Lung (tissue), 12 donors: ENCODE measurements around the gene LOXHD1. TPM values are rescaled to one million over a fixed set of nuclear protein-coding genes. Genes with fewer than 3 reads are reported as not detected.

Experiments
- ATAC-seq: fragments of 200-7000 bp; cut with Tn5 transposase; one replicate; pipeline ENCODE4 v1.9.1; 2020; ENCODE audit warnings: moderate number of reproducible peaks; ENCODE audit not compliant: insufficient read depth, low FRiP score
- DNase-seq, 3 donors: peaks; one replicate each; pipeline ENCODE4 v3.0.0-alpha.2; 2013 to 2017
- H3K27ac ChIP-seq, 2 donors: one replicate each; pipeline ENCODE4 v1.5.1; 2013; ENCODE audit warnings: mild to moderate bottlenecking in 2 of 2, moderate library complexity in 2 of 2, control low read depth in 1 of 2, inconsistent platforms in 1 of 2, low read depth in 1 of 2, low read length in 1 of 2
- H3K27me3 ChIP-seq, 3 donors: one replicate each; pipeline ENCODE4 v1.5.1; 2013; ENCODE audit warnings: low read length in 2 of 3; ENCODE audit not compliant: control insufficient read depth in 3 of 3, insufficient read depth in 3 of 3
- H3K36me3 ChIP-seq, 4 donors: one replicate each; pipeline ENCODE4 v1.5.1; 2013; ENCODE audit warnings: low read length in 4 of 4, mild to moderate bottlenecking in 1 of 4, moderate library complexity in 1 of 4; ENCODE audit not compliant: control insufficient read depth in 4 of 4, insufficient read depth in 4 of 4
- H3K4me1 ChIP-seq, 5 donors: one replicate each; pipeline ENCODE4 v1.5.1; 2013; ENCODE audit warnings: low read length in 5 of 5, mild to moderate bottlenecking in 2 of 5, moderate library complexity in 1 of 5; ENCODE audit not compliant: control insufficient read depth in 5 of 5, insufficient read depth in 5 of 5
- H3K4me3 ChIP-seq: one replicate; pipeline ENCODE4 v1.5.1; 2013; ENCODE audit warnings: mild to moderate bottlenecking, control low read depth, moderate library complexity
- H3K9ac ChIP-seq, 2 donors: one replicate each; pipeline ENCODE4 v1.5.1; 2013; ENCODE audit warnings: low read length in 2 of 2, control low read depth in 1 of 2; ENCODE audit not compliant: insufficient read depth in 1 of 2
- H3K9me3 ChIP-seq, 4 donors: one replicate each; pipeline ENCODE4 v1.5.1; 2013; ENCODE audit warnings: low read length in 3 of 4, mild to moderate bottlenecking in 1 of 4, moderate library complexity in 1 of 4; ENCODE audit not compliant: control insufficient read depth in 4 of 4, insufficient read depth in 3 of 4
- CTCF ChIP-seq: IDR thresholded peaks from 2 replicates; pipeline ENCODE4 v1.5.1; 2012; ENCODE audit warnings: mild to moderate bottlenecking; ENCODE audit errors: control extremely low read depth, extremely low read depth
- WGBS, 2 donors: extraction: QIAGEN DNeasy Blood & Tissue Kit; methylation state at CpG; one replicate each; pipeline ENCODE4 v1.1.7; 2013; 5-methylcytosine and 5-hydroxymethylcytosine counted together
- polyA plus RNA-seq, 2 donors: library from polyadenylated mRNA; stranded (reverse); fragments of 200-250 nt; gene quantifications; one replicate each; pipeline ENCODE4 v1.2.1, GENCODE V29; 2013
- total RNA-seq, 2 donors: library from RNA; depleted of rRNA in 1 of 2; stranded (reverse); fragments of >200 nt in 1 of 2; gene quantifications; one replicate each; pipeline ENCODE4 v1.2.1, GENCODE V29; 2014 to 2021
- donor health status: control.
- donor health status: control.
- donor health status: Bipolar disorder and iron deficiency.
- donor health status: healthy.
- donor health status: DM: yes; HTN: yes; CAD: no.

The LOXHD1 gene
- total and polyA plus RNA-seq, 4 donors = 0.45 to 3.1 (median 1.2) TPM

- Histone ChIP-seq H3K4me1 (no peaks in the 10 kb centered on the region), H3K27ac (no peak overlapping the region), H3K9me3 (peaks cover 0 to 2% (median 0%) of the 10 kb centered on the region in 4 donors), H3K9ac (no peak overlapping the region), H3K4me3 (no peak overlapping the region), H3K27me3 (no peaks in the 10 kb centered on the region), H3K36me3 (no peaks in the 10 kb centered on the region)
- no peak for TF ChIP-seq CTCF
- ATAC-seq (no peak), DNase-seq (peak in 2 of 3 donors; percentile 26 to 44)
- 76 to 78% methylated on average over 6 of the region's 6 CpGs for WGBS, 2 donors
Observed at GRCh38 chr18:46672062-46672970, 15.3 kb upstream of the LOXHD1 start.

- 87 to 88% methylated on average over 6 of the region's 6 CpGs for WGBS, 2 donors
- Histone ChIP-seq H3K4me1 (no peaks in the 10 kb centered on the region), H3K9ac (no peak overlapping the region), H3K27ac (no peak overlapping the region), H3K27me3 (no peaks in the 10 kb centered on the region), H3K9me3 (peaks cover 0 to 2% (median 0%) of the 10 kb centered on the region in 4 donors), H3K36me3 (no peaks in the 10 kb centered on the region), H3K4me3 (no peak overlapping the region)
- TF ChIP-seq CTCF = no peak
- no peak for DNase-seq
- no peak for ATAC-seq
Observed at GRCh38 chr18:46668694-46669093, 11.7 kb upstream of the LOXHD1 start.

- Histone ChIP-seq H3K9ac (no peak overlapping the region), H3K4me3 (no peak overlapping the region), H3K27me3 (no peaks in the 10 kb centered on the region), H3K27ac (no peak overlapping the region), H3K9me3 (peaks cover 0 to 2% (median 0%) of the 10 kb centered on the region in 4 donors), H3K36me3 (no peaks in the 10 kb centered on the region), H3K4me1 (no peaks in the 10 kb centered on the region)
- ATAC-seq = no peak
- TF ChIP-seq CTCF = no peak
- no peak for DNase-seq
- 76 to 83% methylated on average over 11 of the region's 11 CpGs for WGBS, 2 donors
Observed at GRCh38 chr18:46668135-46668534, 11.1 kb upstream of the LOXHD1 start.
